ENCODE data around the gene SMIM28.
A peak's percentile ranks its signal among the peaks of the same experiment; 100 is the strongest.

The SMIM28 gene

DNA sequence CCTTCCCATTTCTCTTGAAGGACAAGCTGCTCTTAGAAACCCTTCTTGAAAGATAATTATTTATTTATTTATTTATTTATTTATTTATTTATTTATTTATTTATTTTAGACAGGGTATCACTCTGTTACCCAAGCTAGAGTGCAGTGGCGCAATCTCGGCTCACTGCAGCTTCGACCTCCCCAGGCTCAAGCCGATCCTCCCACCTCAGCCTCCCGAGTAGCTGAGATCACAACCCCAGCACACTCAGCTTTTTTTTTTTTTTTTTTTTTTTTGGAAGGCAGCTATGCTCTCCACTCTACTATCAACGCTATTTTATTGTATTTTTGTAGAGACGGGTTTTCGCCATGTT is 25.1 kb downstream of the SMIM28 start:
- H4K8ac ChIP-seq (ENCODE audit: low read length), result no peak overlapping the region
- H3K27ac ChIP-seq (ENCODE audit: low read length, poor library complexity, severe bottlenecking), result no peak overlapping the region
- no peak overlapping the region for H2AK5ac ChIP-seq (ENCODE audit: low read length, severe bottlenecking)
- no peaks in the 10 kb centered on the region for H3K27me3 ChIP-seq (ENCODE audit: control insufficient read depth in 1 of 2, insufficient read depth in 1 of 2, low read length in 2 of 2)
- no peak overlapping the region for H2BK12ac ChIP-seq (ENCODE audit: low read length in 2 of 2)
- H3K9ac ChIP-seq (ENCODE audit: low read length), result peak overlapping the region; percentile 90
- peak overlapping the region; percentile 89 for H3K4me2 ChIP-seq (ENCODE audit: low read length, poor library complexity, severe bottlenecking)
- no peak overlapping the region for H3K14ac ChIP-seq (ENCODE audit: low read length in 2 of 2)
- peaks cover 5% of the 10 kb centered on the region for H3K4me1 ChIP-seq (ENCODE audit: control insufficient read depth, insufficient read depth, low read depth, low read length)
- no peak overlapping the region for H2AFZ ChIP-seq (ENCODE audit: low read depth, low read length)
- H3K4me3 ChIP-seq (ENCODE audit: insufficient read depth in 1 of 2, low read depth in 1 of 2, low read length in 2 of 2), result peak overlapping the region in 1 of 2 experiments; percentile 92
- H2BK5ac ChIP-seq (ENCODE audit: low read depth, low read length, poor library complexity, severe bottlenecking), result no peak overlapping the region
- no peaks in the 10 kb centered on the region for H3K9me3 ChIP-seq (ENCODE audit: control insufficient read depth, low read length)
- no peak overlapping the region for H2BK120ac ChIP-seq (ENCODE audit: low read depth, low read length)
- no peak overlapping the region for H3K18ac ChIP-seq (ENCODE audit: low read depth in 1 of 2, low read length in 2 of 2)
- H3K36me3 ChIP-seq (ENCODE audit: control insufficient read depth in 1 of 2, insufficient read depth in 2 of 2, low read depth in 1 of 2, low read length in 2 of 2), result peaks cover 10 to 22% of the 10 kb centered on the region in 2 experiments
- no peak overlapping the region for H3K23ac ChIP-seq (ENCODE audit: low read length in 2 of 2)
- WGBS, result 99% methylated on average over 8 of the region's 8 CpGs
- H3K4ac ChIP-seq (ENCODE audit: low read depth in 1 of 2, low read length in 2 of 2), result peak overlapping the region in 1 of 2 experiments; percentile 88
- H4K91ac ChIP-seq (ENCODE audit: low read length), result no peak overlapping the region
- H2BK15ac ChIP-seq (ENCODE audit: low read depth, poor library complexity, severe bottlenecking), result no peak overlapping the region
- H3K79me1 ChIP-seq (replicated peaks; ENCODE audit: low read length, poor library complexity, severe bottlenecking), result peaks cover 25% of the 10 kb centered on the region
- DNase-seq, result no peak

DNA sequence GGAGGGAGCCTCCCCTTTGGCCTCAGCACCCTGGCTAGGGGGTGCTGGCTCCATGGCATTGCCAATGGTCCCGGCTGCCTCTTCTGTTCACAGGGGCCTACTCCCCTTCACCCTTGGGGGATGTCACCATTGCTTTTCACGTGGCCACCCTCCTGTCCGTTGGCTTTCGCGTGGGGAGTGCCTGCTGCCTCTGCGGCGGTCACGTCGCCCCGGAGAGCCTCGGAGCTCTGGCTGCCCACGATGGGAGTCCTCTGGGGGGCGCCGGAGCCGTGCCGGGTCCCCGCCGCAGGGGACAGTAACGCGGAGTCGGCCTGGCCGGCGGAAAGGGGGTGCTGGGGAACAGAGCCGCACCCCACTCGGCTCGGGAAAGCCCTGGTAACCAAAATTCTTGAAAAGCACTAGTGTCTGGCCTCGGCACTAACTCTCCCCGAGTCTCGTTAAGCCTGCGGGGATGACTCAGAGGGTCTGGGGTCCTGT is 25.7 kb downstream of the SMIM28 start:
- Histone ChIP-seq H3K27me3 (ENCODE audit: control insufficient read depth in 1 of 2, insufficient read depth in 1 of 2, low read length in 2 of 2) (no peaks in the 10 kb centered on the region), H4K8ac (ENCODE audit: low read length) (peak overlapping the region; percentile 95), H2AFZ (ENCODE audit: low read depth, low read length) (peak overlapping the region; percentile 3), H3K4me1 (ENCODE audit: control insufficient read depth, insufficient read depth, low read depth, low read length) (peaks cover 5% of the 10 kb centered on the region), H3K27ac (ENCODE audit: low read length, poor library complexity, severe bottlenecking) (no peak overlapping the region), H4K91ac (ENCODE audit: low read length) (peak overlapping the region; percentile 92), H2BK15ac (ENCODE audit: low read depth, poor library complexity, severe bottlenecking) (no peak overlapping the region), H2BK12ac (ENCODE audit: low read length in 2 of 2) (peak overlapping the region in 1 of 2 experiments; percentile 47), H3K79me1 (replicated peaks; ENCODE audit: low read length, poor library complexity, severe bottlenecking) (peaks cover 25% of the 10 kb centered on the region), H2BK120ac (ENCODE audit: low read depth, low read length) (peak overlapping the region; percentile 66), H2AK5ac (ENCODE audit: low read length, severe bottlenecking) (no peak overlapping the region), H3K9ac (ENCODE audit: low read length) (peak overlapping the region; percentile 90), H3K9me3 (ENCODE audit: control insufficient read depth, low read length) (no peaks in the 10 kb centered on the region), H3K14ac (ENCODE audit: low read length in 2 of 2) (no peak overlapping the region), H3K18ac (ENCODE audit: low read depth in 1 of 2, low read length in 2 of 2) (peak overlapping the region; percentile 30 to 77), H3K4me2 (ENCODE audit: low read length, poor library complexity, severe bottlenecking) (peak overlapping the region; percentile 89), H3K36me3 (ENCODE audit: control insufficient read depth in 1 of 2, insufficient read depth in 2 of 2, low read depth in 1 of 2, low read length in 2 of 2) (peaks cover 12 to 27% of the 10 kb centered on the region in 2 experiments), H2BK5ac (ENCODE audit: low read depth, low read length, poor library complexity, severe bottlenecking) (peak overlapping the region; percentile 26), H3K4me3 (ENCODE audit: insufficient read depth in 1 of 2, low read depth in 1 of 2, low read length in 2 of 2) (peak overlapping the region; percentile 90 to 92), H3K4ac (ENCODE audit: low read depth in 1 of 2, low read length in 2 of 2) (peak overlapping the region; percentile 45 to 88), H3K23ac (ENCODE audit: low read length in 2 of 2) (peak overlapping the region in 1 of 2 experiments; percentile 43)
- DNase-seq, result peak; percentile 58
- 2% methylated on average over 30 of the region's 30 CpGs for WGBS

DNA sequence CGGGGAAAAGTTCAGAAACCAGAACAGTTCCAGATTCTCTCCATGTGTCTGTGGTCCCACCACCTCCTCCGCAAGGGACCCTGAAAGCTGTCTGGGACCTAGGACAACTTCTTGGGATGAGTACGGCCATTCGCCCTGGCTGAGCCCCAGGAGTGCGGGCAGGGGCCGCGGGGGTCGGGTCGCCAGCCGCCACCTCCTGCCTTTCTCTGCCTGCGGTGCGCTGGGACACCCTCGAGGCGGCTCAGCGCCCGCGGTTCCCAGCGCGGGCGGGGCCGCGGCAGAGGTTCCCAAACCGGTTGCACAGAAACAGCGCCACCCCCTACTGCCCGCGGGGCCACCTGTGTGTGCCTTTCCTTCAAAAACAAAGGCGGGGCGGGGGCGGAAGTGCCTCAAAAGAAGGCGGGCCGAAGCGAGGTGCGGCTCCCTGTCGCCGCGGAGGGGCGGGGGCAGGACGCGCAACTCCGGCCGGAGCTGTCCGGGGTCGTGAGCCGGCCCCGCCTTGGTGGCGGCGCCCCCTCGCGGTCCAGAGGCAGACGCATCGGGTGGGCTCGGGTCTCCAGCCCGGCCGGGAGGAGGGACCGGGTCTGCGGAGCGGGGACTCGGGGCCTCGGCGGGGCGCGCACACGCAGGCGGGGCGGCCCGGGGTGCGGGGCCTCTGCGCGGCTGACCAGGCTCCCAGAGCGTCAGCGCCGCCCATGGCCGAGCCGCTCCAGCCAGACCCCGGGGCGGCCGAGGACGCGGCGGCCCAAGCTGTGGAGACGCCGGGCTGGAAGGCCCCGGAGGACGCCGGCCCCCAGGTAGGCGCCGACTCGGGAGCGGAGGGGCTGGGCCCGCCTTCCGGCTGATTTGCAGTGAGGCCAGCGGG is 26.3 kb downstream of the SMIM28 start, which contains the start of gene HEBP2:
TSS of gene HEBP2 (plus strand) at position 423 of the 865 bp plus-strand sequence. CDS start at position 696, 273 bp downstream.
- peak within 1 kb of the TSS; percentile 80 for H2BK120ac ChIP-seq (ENCODE audit: low read depth, low read length)
- no peaks in the 10 kb centered on the region for H3K9me3 ChIP-seq (ENCODE audit: control insufficient read depth, low read length)
- peak within 1 kb of the TSS; percentile 45 to 88 for H3K4ac ChIP-seq (ENCODE audit: low read depth in 1 of 2, low read length in 2 of 2)
- peak within 1 kb of the TSS; percentile 15 for H3K27ac ChIP-seq (ENCODE audit: low read length, poor library complexity, severe bottlenecking)
- peaks cover 16 to 33% of the 10 kb centered on the region in 2 experiments for H3K36me3 ChIP-seq (ENCODE audit: control insufficient read depth in 1 of 2, insufficient read depth in 2 of 2, low read depth in 1 of 2, low read length in 2 of 2)
- H4K91ac ChIP-seq (ENCODE audit: low read length), result peak within 1 kb of the TSS; percentile 95
- H3K79me1 ChIP-seq (replicated peaks; ENCODE audit: low read length, poor library complexity, severe bottlenecking), result peaks cover 29% of the 10 kb centered on the region
- peak within 1 kb of the TSS; percentile 90 to 92 for H3K4me3 ChIP-seq (ENCODE audit: insufficient read depth in 1 of 2, low read depth in 1 of 2, low read length in 2 of 2)
- H3K4me1 ChIP-seq (ENCODE audit: control insufficient read depth, insufficient read depth, low read depth, low read length), result peaks cover 5% of the 10 kb centered on the region
- peak within 1 kb of the TSS in 1 of 2 experiments; percentile 60 for H2BK12ac ChIP-seq (ENCODE audit: low read length in 2 of 2)
- H2BK15ac ChIP-seq (ENCODE audit: low read depth, poor library complexity, severe bottlenecking), result peak within 1 kb of the TSS; percentile 99
- peak within 1 kb of the TSS; percentile 76 to 77 for H3K18ac ChIP-seq (ENCODE audit: low read depth in 1 of 2, low read length in 2 of 2)
- H3K4me2 ChIP-seq (ENCODE audit: low read length, poor library complexity, severe bottlenecking), result peak within 1 kb of the TSS; percentile 89
- DNase-seq, result peak; percentile 84
- H3K14ac ChIP-seq (ENCODE audit: low read length in 2 of 2), result peak within 1 kb of the TSS in 1 of 2 experiments; percentile 58
- H3K23ac ChIP-seq (ENCODE audit: low read length in 2 of 2), result peak within 1 kb of the TSS; percentile 43 to 61
- H3K9ac ChIP-seq (ENCODE audit: low read length), result peak within 1 kb of the TSS; percentile 90
- peak within 1 kb of the TSS; percentile 95 for H4K8ac ChIP-seq (ENCODE audit: low read length)
- WGBS, result under 1% methylated on average over 72 of the region's 92 CpGs
- no peak within 1 kb of the TSS for H2AK5ac ChIP-seq (ENCODE audit: low read length, severe bottlenecking)
- H2AFZ ChIP-seq (ENCODE audit: low read depth, low read length), result peak within 1 kb of the TSS; percentile 93
- H2BK5ac ChIP-seq (ENCODE audit: low read depth, low read length, poor library complexity, severe bottlenecking), result peak within 1 kb of the TSS; percentile 26
- no peaks in the 10 kb centered on the region for H3K27me3 ChIP-seq (ENCODE audit: control insufficient read depth in 1 of 2, insufficient read depth in 1 of 2, low read length in 2 of 2)
